Erythroblast (primary cell): ENCODE measurements around the gene SCNM1.
A peak's percentile ranks its signal among the peaks of the same experiment; 100 is the strongest.

Source experiments
- GATA1 ChIP-seq: IDR thresholded peaks from 2 replicates; pipeline ENCODE4 v1.6.1; 2011; ENCODE audit warnings: low read depth, mild to moderate bottlenecking, control low read depth, low read length, moderate library complexity
- POLR2A ChIP-seq: IDR thresholded peaks from 2 replicates; pipeline ENCODE4 v1.6.1; 2011; ENCODE audit warnings: mild to moderate bottlenecking, low read length

DNA sequence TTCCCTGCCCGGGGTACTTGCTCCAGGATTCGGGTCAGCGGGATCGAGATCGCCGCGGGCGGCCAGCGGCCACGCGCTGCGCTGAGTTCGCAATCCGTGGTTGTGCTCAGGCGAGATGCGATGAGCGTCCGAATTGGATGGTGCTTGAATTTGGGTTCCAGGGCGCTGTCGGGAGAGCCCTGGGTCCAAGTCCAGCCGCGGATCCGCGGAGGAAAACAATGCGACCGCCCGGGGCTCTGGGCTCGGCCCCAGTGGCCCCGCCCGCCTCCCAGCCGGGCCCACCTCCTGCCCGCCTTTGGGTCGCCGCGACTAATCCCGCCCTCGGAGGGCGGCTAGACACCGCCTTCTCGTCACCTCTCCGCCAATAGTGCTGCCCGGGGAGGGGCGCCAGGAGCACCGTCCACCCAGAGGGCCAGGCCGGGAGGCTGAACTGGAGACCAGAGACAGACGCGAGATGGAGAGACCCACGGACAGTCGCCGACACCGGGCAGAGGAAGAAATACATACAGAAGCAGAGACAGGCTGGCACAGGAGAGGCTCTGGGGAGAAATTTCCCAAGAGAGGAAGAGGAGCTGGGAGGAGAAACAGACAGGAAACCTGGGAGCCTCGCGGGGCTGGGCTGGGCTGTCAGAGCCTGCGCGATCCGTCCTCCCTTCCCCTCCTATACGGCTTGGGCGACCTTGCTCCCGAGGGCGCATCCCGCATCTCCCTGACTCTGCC is 19.4 kb upstream of the SCNM1 start, which contains the start of gene SEMA6C:
- TF ChIP-seq POLR2A (peak; percentile 58), GATA1 (no peak)
